ENCODE measurements around the gene NPBWR2. TPM values are rescaled to one million over a fixed set of nuclear protein-coding genes. Genes with fewer than 3 reads are reported as not detected.

The NPBWR2 gene
- total RNA-seq, 1 experiment from 2014 or later = not detected

DNA sequence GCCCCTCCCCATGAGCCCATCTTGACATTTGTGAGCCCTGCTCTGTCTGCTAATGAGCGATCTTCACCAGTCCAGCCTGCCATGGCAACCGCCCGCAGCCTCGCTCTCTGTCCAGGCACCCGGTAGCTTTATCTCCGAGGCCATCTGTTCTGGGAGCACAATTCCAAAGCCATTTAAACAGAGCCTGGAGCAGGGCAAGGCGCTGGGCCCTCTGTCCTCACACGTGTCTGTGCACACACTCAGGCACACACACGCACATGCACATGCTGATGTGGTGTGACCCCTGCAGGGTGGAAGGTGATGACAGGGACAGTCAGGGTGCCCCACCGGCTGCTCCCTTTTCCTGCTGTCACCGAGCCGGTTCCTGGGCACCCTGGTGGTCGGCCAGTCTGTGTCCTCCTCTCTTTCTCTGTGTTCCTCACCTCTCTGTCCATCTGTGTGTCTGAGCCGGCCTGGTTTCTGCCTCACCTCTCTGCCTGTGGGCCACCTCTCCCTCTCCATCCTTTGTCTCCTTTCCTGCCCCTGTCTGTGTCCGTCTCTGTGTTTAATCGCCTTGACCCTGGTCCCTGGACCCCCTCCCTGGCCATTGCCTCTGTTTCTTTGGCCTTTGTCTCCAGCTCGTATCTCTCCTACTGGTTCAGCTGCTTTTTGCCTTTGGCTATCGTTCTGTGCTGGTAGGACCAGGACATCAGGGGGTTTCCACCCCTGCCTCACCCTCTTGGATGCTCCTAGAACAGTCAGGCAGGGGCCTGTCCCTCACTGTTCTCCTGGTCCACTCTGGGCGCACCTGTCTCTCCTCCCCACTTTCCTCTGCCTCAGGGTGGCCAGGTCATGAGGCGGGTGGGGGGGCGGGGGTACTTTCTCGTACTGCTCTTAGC is 48.1 kb upstream of the NPBWR2 start:
- no peak overlapping the region for H3K27ac ChIP-seq (ENCODE audit: low read depth, low read length)
- no peaks in the 10 kb centered on the region for H3K9me2 ChIP-seq (ENCODE audit: insufficient read depth)
- no peak overlapping the region for H3K4me3 ChIP-seq (replicated peaks in 1 of 2; ENCODE audit: low read depth in 1 of 2, low read length in 2 of 2)
- RAD21 ChIA-PET (ENCODE audit: low non-redundant PET in 1 of 2, low total read pairs in 2 of 2, uncharacterized antibody in 2 of 2, unreplicated experiment in 2 of 2) = interaction anchor here in 1 of 2 experiments (0.6 kb wide), 1 partner anchor 28 kb away, joined by 6 read pairs; no protein-coding TSS in a partner anchor
- DNase-seq (ENCODE audit: low read depth, low spot score) = no peak
- no peaks in the 10 kb centered on the region for H4K20me1 ChIP-seq (ENCODE audit: insufficient read depth)
- CTCF ChIA-PET = no interaction called here
- TF ChIP-seq EZH2phosphoT487 (IDR thresholded peaks at IDR 0.05; ENCODE audit: borderline replicate concordance) (no peak), CEBPB (IDR thresholded peaks at IDR 0.05; ENCODE audit: low read depth) (no peak), SRF (IDR thresholded peaks at IDR 0.05; ENCODE audit: low read depth) (no peak), ELF1 (IDR thresholded peaks at IDR 0.05; ENCODE audit: borderline replicate concordance, low read depth) (no peak), YY1 (IDR thresholded peaks at IDR 0.05; ENCODE audit: extremely low read depth, insufficient replicate concordance, low read depth, low read length) (no peak), SP1 (IDR thresholded peaks at IDR 0.05; ENCODE audit: low read depth) (no peak), POLR2AphosphoS5 (IDR thresholded peaks at IDR 0.05; ENCODE audit: low read depth, low read length) (no peak), FOSL1 (IDR thresholded peaks at IDR 0.05; ENCODE audit: low read depth) (no peak), ZFX (IDR thresholded peaks at IDR 0.05) (no peak)
- TF ChIP-seq, protein P1, sequence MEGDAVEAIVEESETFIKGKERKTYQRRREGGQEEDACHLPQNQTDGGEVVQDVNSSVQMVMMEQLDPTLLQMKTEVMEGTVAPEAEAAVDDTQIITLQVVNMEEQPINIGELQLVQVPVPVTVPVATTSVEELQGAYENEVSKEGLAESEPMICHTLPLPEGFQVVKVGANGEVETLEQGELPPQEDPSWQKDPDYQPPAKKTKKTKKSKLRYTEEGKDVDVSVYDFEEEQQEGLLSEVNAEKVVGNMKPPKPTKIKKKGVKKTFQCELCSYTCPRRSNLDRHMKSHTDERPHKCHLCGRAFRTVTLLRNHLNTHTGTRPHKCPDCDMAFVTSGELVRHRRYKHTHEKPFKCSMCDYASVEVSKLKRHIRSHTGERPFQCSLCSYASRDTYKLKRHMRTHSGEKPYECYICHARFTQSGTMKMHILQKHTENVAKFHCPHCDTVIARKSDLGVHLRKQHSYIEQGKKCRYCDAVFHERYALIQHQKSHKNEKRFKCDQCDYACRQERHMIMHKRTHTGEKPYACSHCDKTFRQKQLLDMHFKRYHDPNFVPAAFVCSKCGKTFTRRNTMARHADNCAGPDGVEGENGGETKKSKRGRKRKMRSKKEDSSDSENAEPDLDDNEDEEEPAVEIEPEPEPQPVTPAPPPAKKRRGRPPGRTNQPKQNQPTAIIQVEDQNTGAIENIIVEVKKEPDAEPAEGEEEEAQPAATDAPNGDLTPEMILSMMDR (IDR thresholded peaks at IDR 0.05 in 2 of 3, conservative IDR thresholded peaks at IDR 0.05 in 1 of 3; ENCODE audit: borderline replicate concordance in 1 of 3, insufficient read depth in 1 of 3, low read depth in 2 of 3, low read length in 2 of 3) = no peak
- TF ChIP-seq, protein P2, sequence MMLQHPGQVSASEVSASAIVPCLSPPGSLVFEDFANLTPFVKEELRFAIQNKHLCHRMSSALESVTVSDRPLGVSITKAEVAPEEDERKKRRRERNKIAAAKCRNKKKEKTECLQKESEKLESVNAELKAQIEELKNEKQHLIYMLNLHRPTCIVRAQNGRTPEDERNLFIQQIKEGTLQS (IDR thresholded peaks at IDR 0.05) = no peak
- H3K27me3 ChIP-seq (ENCODE audit: insufficient read depth, low read length) = no peaks in the 10 kb centered on the region
- no peaks in the 10 kb centered on the region for H3K79me2 ChIP-seq (ENCODE audit: insufficient read depth, low read length)
- peaks cover 6 to 28% of the 10 kb centered on the region in 2 experiments; a peak in 3 of 4 replicates for H3K4me1 ChIP-seq (ENCODE audit: control insufficient read depth in 1 of 2, insufficient read depth in 2 of 2, low read length in 2 of 2)
- no peak overlapping the region for H2AFZ ChIP-seq (ENCODE audit: low read depth, low read length, poor library complexity, severe bottlenecking)
- H3K9me3 ChIP-seq (ENCODE audit: control insufficient read depth in 1 of 2, insufficient read depth in 1 of 2, low read depth in 1 of 2, low read length in 2 of 2) = no peaks in the 10 kb centered on the region
- POLR2A ChIA-PET = no interaction called here
- intact Hi-C loops (cut with micrococcal nuclease) = no loop called here
- H3K36me3 ChIP-seq (ENCODE audit: control insufficient read depth in 1 of 2, insufficient read depth in 2 of 2, low read length in 2 of 2) = no peaks in the 10 kb centered on the region
- no peak for ATAC-seq
- no TSS peak for BruUV-seq (replicated peaks)
- no peak overlapping the region for H3K9ac ChIP-seq (ENCODE audit: low read length)
- H3K4me2 ChIP-seq (ENCODE audit: low read length) = no peak overlapping the region
